Keratinocyte (primary cell): ENCODE data around the gene TM9SF2. TPM values are rescaled to one million over a fixed set of nuclear protein-coding genes. Genes with fewer than 3 reads are reported as not detected.

Experiments used
- DNase-seq: peaks from one replicate; pipeline ENCODE4 v3.0.0-alpha.2; 2011; ENCODE audit warnings: low read depth, missing footprints, low spot score
- FAIRE-seq: peaks from 2 replicates; lab custom pipeline; 2011; peaks lifted over from hg19 to GRCh38; lab: Jason Lieb, UNC
- H2AFZ ChIP-seq: 2 replicates; pipeline ENCODE4 v1.6.0; 2012; ENCODE audit warnings: low read length, control low read depth, inconsistent platforms; ENCODE audit not compliant: control insufficient read depth
- H3K27ac ChIP-seq: 2 replicates; pipeline ENCODE4 v1.5.1; 2011; ENCODE audit warnings: low read length; ENCODE audit not compliant: control insufficient read depth, insufficient read depth
- H3K27me3 ChIP-seq: 3 replicates; pipeline ENCODE4 v1.6.0; 2011; ENCODE audit warnings: low read length; ENCODE audit not compliant: control insufficient read depth, insufficient read depth; ENCODE audit errors: extremely low read depth
- H3K36me3 ChIP-seq, 2 experiments: 2 replicates in 1 of 2; 3 replicates in 1 of 2; pipeline ENCODE4 v1.5.1; 2011; ENCODE audit warnings: low read length in 2 of 2, mild to moderate bottlenecking in 1 of 2; ENCODE audit not compliant: control insufficient read depth in 2 of 2, insufficient read depth in 2 of 2; ENCODE audit errors: extremely low read depth in 1 of 2
- H3K4me1 ChIP-seq: 3 replicates; pipeline ENCODE4 v1.5.1; 2011; ENCODE audit warnings: low read length; ENCODE audit not compliant: control insufficient read depth, insufficient read depth; ENCODE audit errors: extremely low read depth
- H3K4me2 ChIP-seq: 3 replicates; pipeline ENCODE4 v1.6.0; 2011; ENCODE audit warnings: low read depth, low read length; ENCODE audit not compliant: control insufficient read depth, insufficient read depth; ENCODE audit errors: extremely low read depth
- H3K4me3 ChIP-seq, 3 experiments: fragments of 200-600 bp in 1 of 3; sonication (generic) in 1 of 3; 2 replicates in 2 of 3; 3 replicates in 1 of 3; pipeline ENCODE4 v1.5.1; 2011 to 2016; ENCODE audit warnings: low read length in 3 of 3, mild to moderate bottlenecking in 3 of 3, control low read depth in 2 of 3, inconsistent platforms in 1 of 3, low read depth in 1 of 3, mixed read lengths in 1 of 3, mixed run types in 1 of 3, moderate library complexity in 1 of 3; ENCODE audit not compliant: control insufficient read depth in 2 of 3, insufficient read depth in 2 of 3; ENCODE audit errors: extremely low read depth in 1 of 3
- H3K79me2 ChIP-seq: 2 replicates; pipeline ENCODE4 v1.6.0; 2012; ENCODE audit warnings: low read length; ENCODE audit not compliant: control insufficient read depth, insufficient read depth
- H3K9ac ChIP-seq: 3 replicates; pipeline ENCODE4 v1.6.0; 2011; ENCODE audit warnings: low read length; ENCODE audit not compliant: control insufficient read depth, insufficient read depth; ENCODE audit errors: extremely low read depth
- H3K9me1 ChIP-seq: 3 replicates; pipeline ENCODE4 v1.6.0; 2011; ENCODE audit warnings: low read length; ENCODE audit not compliant: control insufficient read depth, insufficient read depth; ENCODE audit errors: extremely low read depth
- H3K9me3 ChIP-seq: 2 replicates; pipeline ENCODE4 v1.5.1; 2012; ENCODE audit warnings: low read depth, low read length; ENCODE audit not compliant: control insufficient read depth
- H4K20me1 ChIP-seq: 3 replicates; pipeline ENCODE4 v1.6.0; 2011; ENCODE audit warnings: low read length; ENCODE audit not compliant: control insufficient read depth, insufficient read depth; ENCODE audit errors: extremely low read depth
- CTCF ChIP-seq, 3 experiments: IDR thresholded peaks in 1 of 3; conservative IDR thresholded peaks in 1 of 3; optimal IDR thresholded peaks in 1 of 3; 2 replicates in 2 of 3; 3 replicates in 1 of 3; pipeline versions ENCODE3 to v1.5.1; 2011; ENCODE audit warnings: low read length in 3 of 3, mild to moderate bottlenecking in 3 of 3, moderate library complexity in 2 of 3, control low read depth in 1 of 3, inconsistent platforms in 1 of 3; ENCODE audit not compliant: insufficient read depth in 2 of 3; ENCODE audit errors: extremely low read depth in 1 of 3
- EZH2 ChIP-seq: IDR thresholded peaks from one replicate; pipeline ENCODE4 v1.6.1; 2012; ENCODE audit warnings: inconsistent platforms, mild to moderate bottlenecking, low read length, moderate library complexity
- dilution Hi-C: fragments of 300-500 bp; cut with MboI; formaldehyde crosslinking; loops from one replicate; pipeline ENCODE4 v1.7.0; 2020; ENCODE audit warnings: low sequenced_read_pairs; ENCODE audit not compliant: extremely low pct_ligation_motif_present
- polyA plus RNA-seq, 5 experiments: library from polyadenylated mRNA; depleted of rRNA in 3 of 5; stranded (reverse) in 3 of 5; stranded (forward) in 1 of 5; unstranded in 1 of 5; fragments of >200 nt; gene quantifications; 1 replicate in 1 of 5; 2 replicates in 3 of 5; 3 replicates in 1 of 5; pipeline versions ENCODE4 v1.2.1 to v1.2.3, GENCODE V29; 2011 to 2012; ENCODE audit warnings: missing spikeins in 2 of 5, low read depth in 1 of 5, low replicate concordance in 1 of 5

Gene TM9SF2
- polyA plus RNA-seq, 1 donor (not counting 4 experiments of a cell fraction or from before 2014, with no cell fraction given): 134 TPM

- Histone ChIP-seq H3K27me3 (no peaks in the 10 kb centered on the region), H3K9ac (no peak overlapping the region), H3K4me1 (no peaks in the 10 kb centered on the region), H3K27ac (no peak overlapping the region), H3K9me3 (no peaks in the 10 kb centered on the region), H3K79me2 (no peaks in the 10 kb centered on the region), H3K36me3 (no peaks in the 10 kb centered on the region), H3K4me3 (no peak overlapping the region), H3K9me1 (no peaks in the 10 kb centered on the region), H4K20me1 (no peaks in the 10 kb centered on the region), H2AFZ (no peak overlapping the region), H3K4me2 (no peak overlapping the region)
- no peak for DNase-seq
- dilution Hi-C loops: no loop called here
- TF ChIP-seq CTCF (optimal IDR thresholded peaks at IDR 0.05 in 1 of 3, IDR thresholded peaks at IDR 0.05 in 1 of 3, conservative IDR thresholded peaks at IDR 0.05 in 1 of 3; ENCODE audit: extremely low read depth in 1 of 3, insufficient read depth in 2 of 3, low read length in 3 of 3) (no peak), EZH2 (no peak)
- no peak for FAIRE-seq
Measured at GRCh38 chr13:99580500-99581268, 79.4 kb downstream of the TM9SF2 start.

DNA sequence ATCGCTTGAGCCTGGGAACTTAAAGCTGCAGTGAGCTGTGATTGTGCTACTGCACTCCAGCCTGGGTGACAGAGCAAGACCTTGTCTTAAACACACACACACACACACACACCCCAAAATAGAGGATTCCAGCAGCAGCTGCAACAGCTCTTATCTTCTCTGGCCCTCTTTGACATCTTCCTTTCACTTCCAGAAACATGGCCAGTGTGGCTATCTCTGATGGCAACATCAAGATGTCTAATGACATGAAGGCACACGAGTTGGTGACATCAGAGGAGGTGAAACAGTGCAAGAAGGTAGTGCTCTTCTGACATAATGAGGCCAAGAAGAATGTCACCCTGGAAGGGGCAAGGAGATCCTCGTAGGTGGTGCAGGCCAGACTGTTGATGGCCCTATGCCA lies 81.2 kb downstream of the TM9SF2 start:
- H3K27ac ChIP-seq: no peak overlapping the region
- H3K4me1 ChIP-seq: no peaks in the 10 kb centered on the region
- no peaks in the 10 kb centered on the region for H3K79me2 ChIP-seq
- no peak overlapping the region for H3K9ac ChIP-seq
- no peaks in the 10 kb centered on the region for H3K27me3 ChIP-seq
- no peaks in the 10 kb centered on the region for H3K36me3 ChIP-seq
- no peaks in the 10 kb centered on the region for H3K9me1 ChIP-seq
- FAIRE-seq (no peak), DNase-seq (no peak)
- no peak overlapping the region for H3K4me3 ChIP-seq
- H4K20me1 ChIP-seq: no peaks in the 10 kb centered on the region
- no peak overlapping the region for H3K4me2 ChIP-seq
- no peak overlapping the region for H2AFZ ChIP-seq
- TF ChIP-seq CTCF (optimal IDR thresholded peaks at IDR 0.05 in 1 of 3, IDR thresholded peaks at IDR 0.05 in 1 of 3, conservative IDR thresholded peaks at IDR 0.05 in 1 of 3; ENCODE audit: extremely low read depth in 1 of 3, insufficient read depth in 2 of 3, low read length in 3 of 3) (no peak), EZH2 (no peak)
- dilution Hi-C loops: no loop called here
- no peaks in the 10 kb centered on the region for H3K9me3 ChIP-seq
